Thyroid gland (tissue), 4 donors: ENCODE results near the gene STAC. TPM values are rescaled to one million over a fixed set of nuclear protein-coding genes. Genes with fewer than 3 reads are reported as not detected.

Source experiments
- DNase-seq, 2 donors: peaks; one replicate each; pipeline ENCODE4 v3.0.0-alpha.2; 2019
- H3K27ac ChIP-seq, 3 donors: fragments of 200-600 bp; sonication (generic); 1 replicate in 2 of 3; 2 replicates in 1 of 3; pipeline ENCODE4 v1.5.1; 2016 to 2019; ENCODE audit warnings: mild to moderate bottlenecking in 1 of 3, moderate library complexity in 1 of 3
- H3K27me3 ChIP-seq: fragments of 200-600 bp; sonication (generic); one replicate; pipeline ENCODE4 v1.5.1; 2019
- H3K36me3 ChIP-seq, 2 donors: fragments of 200-600 bp; sonication (generic); one replicate each; pipeline ENCODE4 v1.5.1; 2016 to 2019
- H3K4me1 ChIP-seq, 2 donors: fragments of 200-600 bp; sonication (generic); one replicate each; pipeline ENCODE4 v1.5.1; 2017 to 2019
- H3K4me3 ChIP-seq, 3 donors: fragments of 200-600 bp; sonication (generic); replicated peaks in 1 of 3; 1 replicate in 2 of 3; 2 replicates in 1 of 3; pipeline ENCODE4 v1.5.1; 2016; ENCODE audit warnings: mild to moderate bottlenecking in 1 of 3
- H3K9me3 ChIP-seq: fragments of 200-600 bp; sonication (generic); one replicate; pipeline ENCODE4 v1.5.1; 2017
- POLR2A ChIP-seq, 2 donors: fragments of 450-650 bp; IDR thresholded peaks; one replicate each; pipeline ENCODE4 v1.6.1; 2017; ENCODE audit warnings: antibody characterized with exemption in 2 of 2, mild to moderate bottlenecking in 2 of 2, moderate library complexity in 1 of 2
- WGBS, 2 donors: methylation state at CpG; one replicate each; pipeline ENCODE4 v1.1.5; 2017; 5-methylcytosine and 5-hydroxymethylcytosine counted together
- intact Hi-C: fragments of 100-400 bp; cut with DNase I; formaldehyde crosslinking; loops from one replicate; pipeline ENCODE4 v1.15.1; 2023
- total RNA-seq, 4 donors: library from RNA; depleted of rRNA; stranded (reverse); fragments of >200 nt; gene quantifications; one replicate each; pipeline ENCODE4 v1.2.3, GENCODE V29; 2016
- TF ChIP-seq, protein P1 (sequence below), 6 experiments: fragments of 200-600 bp in 3 of 6; fragments of 450-650 bp in 3 of 6; sonication (generic) in 3 of 6; IDR thresholded peaks; one replicate each; pipeline ENCODE4 v1.5.1; 2016 to 2019; ENCODE audit warnings: antibody characterized with exemption in 6 of 6, mild to moderate bottlenecking in 2 of 6, inconsistent platforms in 1 of 6, moderate library complexity in 1 of 6

STAC gene
- total RNA-seq, 4 donors from 2014 or later: 0.40 to 4.7 (median 1.3) TPM; not detected in 1

DNA sequence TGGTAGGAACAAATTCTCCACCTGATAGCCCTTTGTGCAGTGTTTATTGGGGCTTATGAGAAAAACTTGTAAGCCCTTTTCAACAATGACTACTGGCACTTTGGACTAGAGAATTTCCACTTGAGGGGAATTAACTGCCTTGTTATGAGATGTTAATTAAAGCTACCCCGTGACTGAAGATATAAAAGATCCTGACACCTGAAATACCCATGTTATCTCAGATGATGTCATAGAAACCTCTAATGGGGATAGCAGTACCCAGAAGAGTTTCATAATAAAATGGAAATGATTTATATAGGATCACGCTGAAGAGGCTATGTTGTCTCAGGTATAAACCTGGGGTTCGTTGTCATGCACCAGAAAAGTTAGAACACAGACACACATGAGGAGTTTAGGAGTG, 14.5 kb upstream of the STAC start:
- Histone ChIP-seq H3K4me3 (no peak overlapping the region), H3K9me3 (no peaks in the 10 kb centered on the region), H3K27me3 (no peaks in the 10 kb centered on the region), H3K27ac (no peak overlapping the region), H3K4me1 (no peaks in the 10 kb centered on the region), H3K36me3 (no peaks in the 10 kb centered on the region)
- DNase-seq: no peak
- WGBS, 2 donors: 67 to 75% methylated on average over 3 of the region's 3 CpGs
- TF ChIP-seq, protein P1, sequence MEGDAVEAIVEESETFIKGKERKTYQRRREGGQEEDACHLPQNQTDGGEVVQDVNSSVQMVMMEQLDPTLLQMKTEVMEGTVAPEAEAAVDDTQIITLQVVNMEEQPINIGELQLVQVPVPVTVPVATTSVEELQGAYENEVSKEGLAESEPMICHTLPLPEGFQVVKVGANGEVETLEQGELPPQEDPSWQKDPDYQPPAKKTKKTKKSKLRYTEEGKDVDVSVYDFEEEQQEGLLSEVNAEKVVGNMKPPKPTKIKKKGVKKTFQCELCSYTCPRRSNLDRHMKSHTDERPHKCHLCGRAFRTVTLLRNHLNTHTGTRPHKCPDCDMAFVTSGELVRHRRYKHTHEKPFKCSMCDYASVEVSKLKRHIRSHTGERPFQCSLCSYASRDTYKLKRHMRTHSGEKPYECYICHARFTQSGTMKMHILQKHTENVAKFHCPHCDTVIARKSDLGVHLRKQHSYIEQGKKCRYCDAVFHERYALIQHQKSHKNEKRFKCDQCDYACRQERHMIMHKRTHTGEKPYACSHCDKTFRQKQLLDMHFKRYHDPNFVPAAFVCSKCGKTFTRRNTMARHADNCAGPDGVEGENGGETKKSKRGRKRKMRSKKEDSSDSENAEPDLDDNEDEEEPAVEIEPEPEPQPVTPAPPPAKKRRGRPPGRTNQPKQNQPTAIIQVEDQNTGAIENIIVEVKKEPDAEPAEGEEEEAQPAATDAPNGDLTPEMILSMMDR (IDR thresholded peaks at IDR 0.05): no peak
- no peak for TF ChIP-seq POLR2A (IDR thresholded peaks at IDR 0.05)
- intact Hi-C loops: no loop called here

DNA sequence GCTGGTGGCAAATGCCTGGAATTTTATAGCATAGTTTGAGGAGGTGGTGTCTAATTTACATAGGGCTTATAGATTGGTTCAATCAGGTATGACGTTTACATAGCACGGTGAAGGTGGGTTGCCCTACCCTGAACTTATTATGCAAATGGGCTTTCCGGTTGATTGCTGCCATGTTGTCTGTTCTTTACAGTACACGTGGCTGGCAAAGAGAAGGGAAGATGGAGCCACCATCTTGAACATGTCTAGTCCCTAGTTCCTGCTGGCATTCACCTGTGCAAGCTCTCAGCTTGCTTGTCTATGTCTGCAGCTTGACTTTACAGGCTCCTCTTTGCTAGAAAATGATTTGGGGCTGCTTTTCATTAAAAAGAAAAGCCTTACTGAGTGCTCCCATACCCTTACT, 14.0 kb upstream of the STAC start:
- no peaks in the 10 kb centered on the region for H3K4me1 ChIP-seq
- DNase-seq: no peak
- intact Hi-C loops: no loop called here
- no peak overlapping the region for H3K4me3 ChIP-seq
- no peaks in the 10 kb centered on the region for H3K9me3 ChIP-seq
- no peaks in the 10 kb centered on the region for H3K36me3 ChIP-seq
- no peak overlapping the region for H3K27ac ChIP-seq
- WGBS, 2 donors: 77 to 94% methylated on average over 4 of the region's 4 CpGs
- TF ChIP-seq POLR2A (IDR thresholded peaks at IDR 0.05): no peak
- TF ChIP-seq, protein P1 (IDR thresholded peaks at IDR 0.05): no peak
- H3K27me3 ChIP-seq: no peaks in the 10 kb centered on the region

DNA sequence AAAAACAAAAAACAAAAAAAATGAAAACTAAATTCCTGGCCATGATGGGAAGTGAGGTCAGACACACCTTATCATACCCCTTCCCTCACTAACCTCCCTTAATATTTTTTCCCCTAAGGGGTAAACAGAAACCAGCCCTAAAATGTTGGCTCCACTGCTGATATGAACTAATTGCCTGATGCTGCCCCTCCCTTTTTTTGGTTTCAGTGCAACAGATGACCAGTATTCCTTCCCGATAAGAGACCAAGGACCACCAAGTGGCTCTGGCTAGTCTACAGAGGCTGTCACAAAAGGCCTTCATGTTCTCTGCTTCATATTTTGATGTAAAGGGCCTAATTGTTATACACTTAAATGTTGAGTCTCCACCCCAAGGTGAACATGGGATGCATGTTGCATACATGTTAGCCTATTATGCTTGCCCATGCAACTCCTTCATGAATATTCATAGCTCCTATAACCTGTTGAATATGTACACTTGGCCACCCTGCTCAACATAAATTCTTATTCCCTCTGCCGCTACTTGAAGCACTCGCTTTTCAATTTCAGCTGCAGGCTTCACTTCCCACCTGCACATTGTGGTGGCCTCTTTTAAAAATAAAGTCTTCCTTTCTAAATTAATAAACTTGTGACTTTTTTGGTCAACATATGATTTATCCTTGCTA, 12.3 kb upstream of the STAC start:
- no peak for DNase-seq
- Histone ChIP-seq H3K9me3 (no peaks in the 10 kb centered on the region), H3K27ac (no peak overlapping the region), H3K4me3 (no peak overlapping the region), H3K27me3 (no peaks in the 10 kb centered on the region), H3K4me1 (peaks cover 5 to 9% of the 10 kb centered on the region in 2 donors), H3K36me3 (no peaks in the 10 kb centered on the region)
- TF ChIP-seq, protein P1 (IDR thresholded peaks at IDR 0.05): no peak
- no peak for TF ChIP-seq POLR2A (IDR thresholded peaks at IDR 0.05)
- intact Hi-C loops: no loop called here
- 92 to 94% methylated on average over 3 of the region's 3 CpGs for WGBS, 2 donors

DNA sequence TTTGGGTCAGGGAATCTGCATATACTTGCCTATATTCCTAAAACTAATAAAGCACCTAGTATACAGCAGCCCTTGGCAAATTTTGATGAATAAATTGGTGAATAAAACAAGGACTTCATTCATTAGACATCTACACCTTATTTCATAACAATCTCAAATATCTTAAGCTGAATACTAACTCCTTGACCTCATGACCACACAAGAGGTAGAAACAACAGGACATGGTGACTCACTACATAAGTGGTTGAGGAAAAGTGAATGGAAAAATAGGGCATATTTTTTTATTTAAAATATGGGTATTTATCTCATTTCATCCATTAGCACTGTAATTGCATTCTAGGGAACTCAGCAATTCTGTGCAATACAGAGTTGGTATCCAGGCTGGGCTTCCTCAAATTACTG, 7.8 kb upstream of the STAC start:
- Histone ChIP-seq H3K4me1 (peaks cover 5 to 20% of the 10 kb centered on the region in 2 donors), H3K27me3 (no peaks in the 10 kb centered on the region), H3K4me3 (no peak overlapping the region), H3K9me3 (no peaks in the 10 kb centered on the region), H3K27ac (no peak overlapping the region), H3K36me3 (no peaks in the 10 kb centered on the region)
- no peak for DNase-seq
- TF ChIP-seq POLR2A (IDR thresholded peaks at IDR 0.05): no peak
- TF ChIP-seq, protein P1 (IDR thresholded peaks at IDR 0.05): no peak
- intact Hi-C loops: no loop called here

DNA sequence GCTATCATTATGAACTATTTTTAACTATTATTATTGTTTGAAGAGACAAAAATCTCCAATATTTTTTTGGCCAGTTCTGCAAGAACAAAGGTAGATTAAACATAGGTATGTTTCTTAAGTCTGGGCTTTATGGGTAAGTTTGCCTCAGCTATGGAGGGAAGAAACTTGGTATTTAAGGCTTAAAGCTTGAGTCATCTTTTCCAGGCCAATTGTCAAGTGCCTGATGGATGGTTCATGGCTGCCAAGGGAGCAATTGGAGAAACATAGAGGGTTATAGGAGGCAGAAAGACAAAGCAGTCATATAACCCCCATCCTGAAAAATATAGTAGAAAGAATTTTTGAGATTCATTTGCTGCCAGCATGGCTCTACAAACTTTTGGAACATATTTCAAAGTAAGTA, 7.2 kb upstream of the STAC start:
- no peak for DNase-seq
- intact Hi-C loops: no loop called here
- Histone ChIP-seq H3K27ac (peak overlapping the region in 2 of 3 donors; percentile 2 to 23), H3K9me3 (no peaks in the 10 kb centered on the region), H3K4me1 (peaks cover 5 to 20% of the 10 kb centered on the region in 2 donors), H3K27me3 (no peaks in the 10 kb centered on the region), H3K4me3 (no peak overlapping the region), H3K36me3 (no peaks in the 10 kb centered on the region)
- TF ChIP-seq POLR2A (IDR thresholded peaks at IDR 0.05): no peak
- TF ChIP-seq, protein P1 (IDR thresholded peaks at IDR 0.05): no peak
